ENCODE measurements around the gene CSNK1A1L. TPM values are rescaled to one million over a fixed set of nuclear protein-coding genes. Genes with fewer than 3 reads are reported as not detected.
A peak's percentile ranks its signal among the peaks of the same experiment; 100 is the strongest.

The CSNK1A1L gene
- total and polyA plus RNA-seq, 2 of the 4 experiments (the other 2 are of a cell fraction) = not detected

GRCh38 chr13:37143911-37144310, 38.4 kb upstream of the CSNK1A1L start:
- Histone ChIP-seq H2AK9ac (replicated peaks; ENCODE audit: low read depth, low read length, poor library complexity) (no peak overlapping the region), H3K4me3 (ENCODE audit: insufficient read depth, low read depth, low read length) (no peak overlapping the region), H4K20me1 (ENCODE audit: insufficient read depth, low read length) (no peaks in the 10 kb centered on the region), H3K79me1 (ENCODE audit: low read depth in 1 of 2, low read length in 2 of 2) (no peaks in the 10 kb centered on the region), H3K4me2 (ENCODE audit: low read depth, low read length) (no peak overlapping the region), H4K8ac (ENCODE audit: low read depth in 2 of 2, low read length in 2 of 2) (no peak overlapping the region), H3K36me3 (ENCODE audit: control insufficient read depth, insufficient read depth, low read length) (no peaks in the 10 kb centered on the region), H2BK120ac (ENCODE audit: low read depth, low read length) (no peak overlapping the region), H3K9ac (ENCODE audit: low read depth, low read length) (no peak overlapping the region), H3K9me3 (ENCODE audit: control insufficient read depth, insufficient read depth, low read length) (no peaks in the 10 kb centered on the region; the same call in 1 of the 2 replicates), H2BK20ac (ENCODE audit: low read depth, low read length) (no peak overlapping the region), H3K27me3 (ENCODE audit: control insufficient read depth, insufficient read depth, low read length) (no peaks in the 10 kb centered on the region), H2AK5ac (ENCODE audit: low read depth, low read length) (no peak overlapping the region), H3K14ac (replicated peaks; ENCODE audit: low read depth, low read length) (no peak overlapping the region), H3K27ac (ENCODE audit: insufficient read depth, low read length) (no peak overlapping the region), H4K5ac (ENCODE audit: low read depth, low read length) (no peak overlapping the region), H3K4ac (ENCODE audit: low read depth, low read length) (no peak overlapping the region), H4K91ac (ENCODE audit: insufficient read depth, low read depth, low read length) (no peak overlapping the region), H2BK5ac (ENCODE audit: low read depth, low read length, poor library complexity, severe bottlenecking) (no peak overlapping the region), H3K18ac (ENCODE audit: low read depth, low read length) (no peak overlapping the region), H2BK15ac (ENCODE audit: low read depth, low read length) (no peak overlapping the region), H3K56ac (ENCODE audit: extremely low read depth, insufficient read depth, low read length) (no peak overlapping the region), H3K4me1 (ENCODE audit: control insufficient read depth, insufficient read depth, low read length) (peaks cover 5% of the 10 kb centered on the region; the same call in 1 of the 2 replicates), H2AFZ (replicated peaks; ENCODE audit: low read length, poor library complexity) (no peak overlapping the region), H3K9me1 (ENCODE audit: insufficient read depth, low read length) (no peaks in the 10 kb centered on the region), H3K23ac (ENCODE audit: low read depth, low read length) (no peak overlapping the region)
- CTCF ChIA-PET = no interaction called here
- no CpG with 5 or more reads among the region's 1 CpG for WGBS, 2 experiments (ENCODE audit: extremely low coverage in 2 of 2, insufficient read length in 1 of 2)
- in situ Hi-C loops (cut with MboI; ENCODE audit: low sequenced_read_pairs) (no loop called here), intact Hi-C loops (cut with micrococcal nuclease) (no loop called here), dilution Hi-C loops (cut with HindIII; ENCODE audit: low sequenced_read_pairs, unreplicated experiment) (no loop called here)
- no peak for TF ChIP-seq CTCF (conservative IDR thresholded peaks at IDR 0.05; ENCODE audit: low read depth, low read length)
- no peak for TF ChIP-seq CEBPB (IDR thresholded peaks at IDR 0.05; ENCODE audit: low read depth, low read length)
- TF ChIP-seq BHLHE40 (IDR thresholded peaks at IDR 0.05; ENCODE audit: low read depth, low read length) = no peak
- no peak for TF ChIP-seq MXI1 (IDR thresholded peaks at IDR 0.05; ENCODE audit: borderline replicate concordance, low read depth, low read length)
- ATAC-seq (ENCODE audit: low read depth) = peak; percentile 37; the same call in 1 of the 2 replicates
- DNase-seq = peak; percentile 82
- POLR2A ChIA-PET (ENCODE audit: unreplicated experiment) = no interaction called here
- BruUV-seq (replicated peaks) = no TSS peak

All from IMR-90 (cell line).